ENCODE data around the gene CSKMT.
"Not testable (repeated sequence)": the region's sequence is repeated elsewhere in the genome, so short reads cannot be mapped to it uniquely, and the experiment has no call there.

Gene CSKMT

DNA sequence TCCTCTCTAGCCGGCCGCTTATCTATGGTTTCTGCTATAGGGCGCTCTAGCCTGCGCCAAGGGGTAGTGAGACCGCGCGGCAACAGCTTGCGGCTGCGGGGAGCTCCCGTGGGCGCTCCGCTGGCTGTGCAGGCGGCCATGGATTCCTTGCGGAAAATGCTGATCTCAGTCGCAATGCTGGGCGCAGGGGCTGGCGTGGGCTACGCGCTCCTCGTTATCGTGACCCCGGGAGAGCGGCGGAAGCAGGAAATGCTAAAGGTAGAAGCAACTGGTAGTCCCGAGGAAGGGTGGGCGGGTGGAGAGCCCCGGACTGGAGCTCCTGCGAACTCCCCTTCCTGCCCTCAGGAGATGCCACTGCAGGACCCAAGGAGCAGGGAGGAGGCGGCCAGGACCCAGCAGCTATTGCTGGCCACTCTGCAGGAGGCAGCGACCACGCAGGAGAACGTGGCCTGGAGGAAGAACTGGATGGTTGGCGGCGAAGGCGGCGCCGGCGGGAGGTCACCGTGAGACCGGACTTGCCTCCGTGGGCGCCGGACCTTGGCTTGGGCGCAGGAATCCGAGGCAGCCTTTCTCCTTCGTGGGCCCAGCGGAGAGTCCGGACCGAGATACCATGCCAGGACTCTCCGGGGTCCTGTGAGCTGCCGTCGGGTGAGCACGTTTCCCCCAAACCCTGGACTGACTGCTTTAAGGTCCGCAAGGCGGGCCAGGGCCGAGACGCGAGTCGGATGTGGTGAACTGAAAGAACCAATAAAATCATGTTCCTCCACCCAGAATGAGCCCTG is 6.7 kb downstream of the CSKMT start, which contains the start of the genes LBHD1 and UQCC3:
Gene LBHD1, minus strand, starts transcription at position 660 of the 782 bp plus-strand sequence. CDS start 2,236 bp downstream, outside the sequence.
Gene UQCC3, plus strand, starts transcription at position 66 of the 782 bp plus-strand sequence. Its CDS starts 73 bp downstream, at position 139.
- H3K27me3 ChIP-seq (replicated peaks; ENCODE audit: control insufficient read depth, insufficient read depth, low read length), result no peaks in the 10 kb centered on the region
- TF ChIP-seq, protein P1, sequence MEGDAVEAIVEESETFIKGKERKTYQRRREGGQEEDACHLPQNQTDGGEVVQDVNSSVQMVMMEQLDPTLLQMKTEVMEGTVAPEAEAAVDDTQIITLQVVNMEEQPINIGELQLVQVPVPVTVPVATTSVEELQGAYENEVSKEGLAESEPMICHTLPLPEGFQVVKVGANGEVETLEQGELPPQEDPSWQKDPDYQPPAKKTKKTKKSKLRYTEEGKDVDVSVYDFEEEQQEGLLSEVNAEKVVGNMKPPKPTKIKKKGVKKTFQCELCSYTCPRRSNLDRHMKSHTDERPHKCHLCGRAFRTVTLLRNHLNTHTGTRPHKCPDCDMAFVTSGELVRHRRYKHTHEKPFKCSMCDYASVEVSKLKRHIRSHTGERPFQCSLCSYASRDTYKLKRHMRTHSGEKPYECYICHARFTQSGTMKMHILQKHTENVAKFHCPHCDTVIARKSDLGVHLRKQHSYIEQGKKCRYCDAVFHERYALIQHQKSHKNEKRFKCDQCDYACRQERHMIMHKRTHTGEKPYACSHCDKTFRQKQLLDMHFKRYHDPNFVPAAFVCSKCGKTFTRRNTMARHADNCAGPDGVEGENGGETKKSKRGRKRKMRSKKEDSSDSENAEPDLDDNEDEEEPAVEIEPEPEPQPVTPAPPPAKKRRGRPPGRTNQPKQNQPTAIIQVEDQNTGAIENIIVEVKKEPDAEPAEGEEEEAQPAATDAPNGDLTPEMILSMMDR (IDR thresholded peaks at IDR 0.05; ENCODE audit: insufficient read depth, low read length, poor library complexity, severe bottlenecking), result no peak
- DNase-seq (ENCODE audit: extremely low read depth, insufficient read length), result peak; percentile 87
- peak within 1 kb of the TSS; percentile 91 for H3K4me3 ChIP-seq (replicated peaks; ENCODE audit: low read depth, low read length)
- H3K36me3 ChIP-seq (ENCODE audit: control insufficient read depth, insufficient read depth, low read length), result peaks cover 6% of the 10 kb centered on the region

GRCh38 chr11:62673196-62673525 is 8.0 kb downstream of the CSKMT start:
- Histone ChIP-seq H3K27me3 (replicated peaks; ENCODE audit: control insufficient read depth, insufficient read depth, low read length) (no peaks in the 10 kb centered on the region), H3K36me3 (ENCODE audit: control insufficient read depth, insufficient read depth, low read length) (peaks cover 7% of the 10 kb centered on the region), H3K4me3 (replicated peaks; ENCODE audit: low read depth, low read length) (no peak overlapping the region)
- TF ChIP-seq, protein P1 (IDR thresholded peaks at IDR 0.05; ENCODE audit: insufficient read depth, low read length, poor library complexity, severe bottlenecking), result no peak
- DNase-seq (ENCODE audit: extremely low read depth, insufficient read length), result no peak

DNA sequence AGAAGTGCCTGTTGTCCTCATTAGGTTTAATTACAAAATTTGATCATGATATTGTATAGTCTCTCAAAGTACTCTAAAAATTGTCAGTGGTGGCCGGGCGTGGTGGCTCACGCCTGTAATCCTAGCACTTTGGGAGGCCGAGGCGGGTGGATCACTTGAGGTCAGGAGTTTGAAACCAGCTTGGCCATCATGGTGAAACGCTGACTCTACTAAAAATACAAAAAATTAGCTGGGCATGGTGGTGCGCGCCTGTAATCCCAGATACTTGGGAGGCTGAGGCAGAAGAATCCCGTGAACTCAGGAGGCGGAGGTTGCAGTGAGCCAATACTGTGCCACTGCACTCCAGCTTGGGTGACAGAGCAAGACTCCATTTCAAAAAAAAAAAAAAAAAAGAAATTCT is 10.3 kb downstream of the CSKMT start:
- not testable (repeated sequence) for H3K27me3 ChIP-seq (replicated peaks; ENCODE audit: control insufficient read depth, insufficient read depth, low read length); DNase-seq (ENCODE audit: extremely low read depth, insufficient read length); H3K36me3 ChIP-seq (ENCODE audit: control insufficient read depth, insufficient read depth, low read length); H3K4me3 ChIP-seq (replicated peaks; ENCODE audit: low read depth, low read length)

DNA sequence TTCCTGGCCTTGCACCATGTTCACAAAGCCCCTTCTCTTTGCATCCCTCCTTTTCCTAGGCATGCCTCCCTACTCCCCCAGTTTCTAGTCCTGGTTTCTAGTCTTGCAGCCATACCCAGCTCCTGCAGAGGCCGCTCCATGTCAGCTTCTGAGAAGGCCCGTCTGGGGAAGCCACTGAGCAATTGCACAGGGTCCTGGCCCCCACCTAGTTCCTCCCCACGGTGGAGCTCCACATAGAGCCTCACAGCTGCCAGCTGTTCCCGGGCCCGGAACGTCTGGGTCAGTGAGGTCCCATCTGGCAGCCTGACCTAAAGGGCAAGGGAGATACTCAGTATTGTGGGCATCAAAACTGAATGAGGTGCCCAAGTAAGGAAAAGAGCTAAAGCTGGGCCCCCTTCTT is 11.6 kb downstream of the CSKMT start:
- TF ChIP-seq, protein P1 (IDR thresholded peaks at IDR 0.05; ENCODE audit: insufficient read depth, low read length, poor library complexity, severe bottlenecking), result no peak
- peaks cover 7% of the 10 kb centered on the region for H3K36me3 ChIP-seq (ENCODE audit: control insufficient read depth, insufficient read depth, low read length)
- no peak overlapping the region for H3K4me3 ChIP-seq (replicated peaks; ENCODE audit: low read depth, low read length)
- DNase-seq (ENCODE audit: extremely low read depth, insufficient read length), result no peak
- no peaks in the 10 kb centered on the region for H3K27me3 ChIP-seq (replicated peaks; ENCODE audit: control insufficient read depth, insufficient read depth, low read length)

DNA sequence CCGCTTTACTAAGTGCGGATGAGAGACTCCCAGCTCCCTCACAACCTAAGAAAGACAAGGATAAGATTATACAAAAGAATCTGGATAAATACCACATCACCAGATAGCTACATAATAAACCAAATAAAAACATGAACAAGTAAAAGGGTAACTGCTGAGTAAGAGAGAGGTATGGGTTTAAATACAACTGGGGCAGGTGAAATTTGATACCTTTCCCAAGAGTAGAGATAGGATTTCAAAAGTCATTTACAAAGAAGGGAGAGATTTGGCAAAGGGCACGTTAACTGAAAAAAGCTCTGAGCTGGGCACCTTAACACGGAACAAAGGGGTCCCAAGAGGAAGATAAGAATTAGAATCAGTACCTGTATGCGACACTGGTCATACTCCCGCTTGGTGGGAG is 12.0 kb downstream of the CSKMT start:
- H3K36me3 ChIP-seq (ENCODE audit: control insufficient read depth, insufficient read depth, low read length), result peaks cover 7% of the 10 kb centered on the region

DNA sequence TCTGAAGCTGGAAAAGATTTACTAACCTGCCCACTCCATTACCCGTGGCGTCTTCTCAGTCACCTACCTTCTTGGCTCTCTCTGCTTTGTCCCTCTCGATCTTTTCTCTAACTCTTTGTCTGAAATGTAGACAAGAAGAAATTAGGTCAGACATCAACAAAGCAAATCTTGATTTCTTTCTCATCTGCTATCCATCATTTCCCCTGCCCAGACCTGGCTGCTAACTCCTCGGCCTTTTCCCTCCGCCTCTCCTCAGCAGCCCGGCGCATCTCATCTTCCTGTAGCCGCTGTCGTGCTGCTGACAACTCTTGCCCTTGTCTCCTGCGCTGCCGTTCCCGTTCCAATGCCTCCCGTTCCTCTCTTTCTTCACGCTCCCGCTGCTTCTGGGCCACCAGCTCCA is 12.6 kb downstream of the CSKMT start:
- no peak for DNase-seq (ENCODE audit: extremely low read depth, insufficient read length)
- peak overlapping the region; percentile 95 for H3K4me3 ChIP-seq (replicated peaks; ENCODE audit: low read depth, low read length)
- TF ChIP-seq, protein P1 (IDR thresholded peaks at IDR 0.05; ENCODE audit: insufficient read depth, low read length, poor library complexity, severe bottlenecking), result no peak
- H3K36me3 ChIP-seq (ENCODE audit: control insufficient read depth, insufficient read depth, low read length), result peaks cover 7% of the 10 kb centered on the region
- H3K27me3 ChIP-seq (replicated peaks; ENCODE audit: control insufficient read depth, insufficient read depth, low read length), result no peaks in the 10 kb centered on the region

More for the DNA sequence above, 12.0 kb downstream of the CSKMT start:
- DNase-seq (ENCODE audit: extremely low read depth, insufficient read length), result no peak
- TF ChIP-seq, protein P1 (IDR thresholded peaks at IDR 0.05; ENCODE audit: insufficient read depth, low read length, poor library complexity, severe bottlenecking), result no peak
- no peak overlapping the region for H3K4me3 ChIP-seq (replicated peaks; ENCODE audit: low read depth, low read length)
- no peaks in the 10 kb centered on the region for H3K27me3 ChIP-seq (replicated peaks; ENCODE audit: control insufficient read depth, insufficient read depth, low read length)
